DOHH2 (cell line): ENCODE data around the gene TMTC3.

Source experiments
- H3F3A ChIP-seq: fragments of 200-600 bp; sonication (generic), shearing (Covaris generic); 2 replicates; pipeline ENCODE4 v1.6.0; 2016; ENCODE audit warnings: antibody characterized with exemption, mild to moderate bottlenecking; ENCODE audit not compliant: control insufficient read depth, insufficient read depth
- H3K27ac ChIP-seq: fragments of 200-600 bp; sonication (generic); 2 replicates; pipeline ENCODE4 v1.5.1; 2014; ENCODE audit warnings: low read depth, mild to moderate bottlenecking, low read length, moderate library complexity
- H3K27me3 ChIP-seq: fragments of 200-600 bp; sonication (generic); 2 replicates; pipeline ENCODE4 v1.6.1; 2014; ENCODE audit warnings: mild to moderate bottlenecking, low read length, mixed read lengths; ENCODE audit not compliant: control insufficient read depth
- H3K36me3 ChIP-seq: fragments of 200-600 bp; sonication (generic); 2 replicates; pipeline ENCODE4 v1.6.1; 2014; ENCODE audit warnings: mild to moderate bottlenecking, low read length, moderate library complexity, mixed read lengths; ENCODE audit not compliant: control insufficient read depth
- H3K4me1 ChIP-seq: fragments of 200-600 bp; sonication (generic); 2 replicates; pipeline ENCODE4 v1.6.1; 2014; ENCODE audit warnings: mild to moderate bottlenecking, low read length, mixed read lengths; ENCODE audit not compliant: control insufficient read depth
- H3K4me2 ChIP-seq: fragments of 200-600 bp; sonication (generic); 2 replicates; pipeline ENCODE4 v1.6.0; 2014; ENCODE audit warnings: mild to moderate bottlenecking, low read length, moderate library complexity
- H3K4me3 ChIP-seq: fragments of 200-600 bp; sonication (generic); 2 replicates; pipeline ENCODE4 v1.5.1; 2014; ENCODE audit warnings: mild to moderate bottlenecking, low read length, mixed read lengths
- H3K79me2 ChIP-seq: fragments of 200-600 bp; sonication (generic); 2 replicates; pipeline ENCODE4 v1.6.1; 2014; ENCODE audit warnings: mild to moderate bottlenecking, low read length, mixed read lengths; ENCODE audit not compliant: control insufficient read depth
- H3K9me2 ChIP-seq: fragments of 200-600 bp; sonication (generic); replicated peaks from 2 replicates; pipeline ENCODE4 v1.6.1; 2014; ENCODE audit warnings: mild to moderate bottlenecking, low read length, mixed read lengths; ENCODE audit not compliant: control insufficient read depth
- H3K9me3 ChIP-seq: fragments of 200-600 bp; sonication (generic); 2 replicates; pipeline ENCODE4 v1.6.1; 2014; ENCODE audit warnings: antibody characterized with exemption, low read length, mixed read lengths; ENCODE audit not compliant: control insufficient read depth, insufficient read depth
- H4K20me1 ChIP-seq: fragments of 200-600 bp; sonication (generic); 2 replicates; pipeline ENCODE4 v1.6.0; 2014; ENCODE audit warnings: low read depth, mild to moderate bottlenecking, antibody characterized with exemption, low read length, moderate library complexity; ENCODE audit not compliant: control insufficient read depth, insufficient read depth
- CTCF ChIP-seq: fragments of 200-600 bp; sonication (generic); IDR thresholded peaks from one replicate; pipeline ENCODE4 v1.5.1; 2014; ENCODE audit warnings: antibody characterized with exemption, mild to moderate bottlenecking, low read depth, low read length; ENCODE audit not compliant: poor library complexity, severe bottlenecking
- EZH2phosphoT487 ChIP-seq: fragments of 200-600 bp; sonication (generic); IDR thresholded peaks from 2 replicates; pipeline ENCODE4 v1.6.1; 2017; ENCODE audit warnings: borderline replicate concordance, mild to moderate bottlenecking, antibody characterized with exemption, low read length, moderate library complexity, mixed read lengths

TMTC3 gene

DNA sequence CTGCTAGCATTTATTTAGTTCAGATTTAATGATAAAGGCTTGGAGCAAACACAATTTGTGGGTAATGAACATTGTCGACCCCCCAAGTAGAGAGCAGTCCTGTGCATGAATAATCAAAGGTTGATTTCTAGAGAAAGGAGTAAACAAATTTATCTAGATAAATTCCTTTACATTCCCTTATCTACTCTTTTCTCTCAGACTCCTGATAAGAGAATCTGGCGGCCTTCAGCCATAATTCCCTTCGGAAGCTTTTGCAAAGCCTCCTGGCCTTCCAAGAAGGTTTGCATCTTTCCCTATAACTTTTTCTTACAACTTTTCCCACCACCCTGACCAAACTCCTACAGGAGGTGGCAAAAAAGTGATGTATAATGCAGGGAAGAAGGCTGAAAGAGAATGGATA lies 42.1 kb downstream of the TMTC3 start:
- Histone ChIP-seq H3K9me3 (no peaks in the 10 kb centered on the region), H3K9me2 (no peaks in the 10 kb centered on the region; the same call in 1 of the 2 replicates), H3K36me3 (peaks cover 4% of the 10 kb centered on the region; the same call in 1 of the 2 replicates), H3F3A (no peaks in the 10 kb centered on the region), H3K27ac (no peak overlapping the region), H3K4me3 (no peak overlapping the region), H3K27me3 (no peaks in the 10 kb centered on the region), H3K4me2 (no peak overlapping the region), H4K20me1 (no peaks in the 10 kb centered on the region), H3K4me1 (no peaks in the 10 kb centered on the region), H3K79me2 (no peaks in the 10 kb centered on the region)
- TF ChIP-seq CTCF = no peak

DNA sequence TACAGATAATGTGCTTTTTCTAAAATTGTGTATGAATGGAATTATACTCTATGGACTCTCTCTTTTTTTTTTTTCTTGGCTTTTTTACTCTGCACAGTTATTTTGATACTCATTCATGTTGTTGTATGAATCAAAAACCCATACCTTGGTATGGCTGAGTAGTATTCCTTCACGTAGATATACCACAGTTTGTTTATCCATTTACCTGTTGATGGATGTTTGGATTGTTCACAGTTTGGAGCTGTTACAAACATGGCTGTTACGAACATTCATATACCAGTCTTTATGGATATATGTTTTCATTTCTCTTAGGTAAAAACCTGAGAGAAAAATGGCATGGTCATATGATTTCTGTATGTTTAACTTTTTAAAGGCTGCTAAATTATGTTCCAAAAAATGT lies 43.2 kb downstream of the TMTC3 start:
- H4K20me1 ChIP-seq = no peaks in the 10 kb centered on the region
- no peaks in the 10 kb centered on the region for H3F3A ChIP-seq
- no peaks in the 10 kb centered on the region; the same call in 1 of the 2 replicates for H3K9me2 ChIP-seq
- H3K36me3 ChIP-seq = no peaks in the 10 kb centered on the region; the same call in 1 of the 2 replicates
- no peaks in the 10 kb centered on the region for H3K79me2 ChIP-seq
- H3K27ac ChIP-seq = no peak overlapping the region
- H3K4me3 ChIP-seq = no peak overlapping the region
- no peaks in the 10 kb centered on the region for H3K27me3 ChIP-seq
- no peaks in the 10 kb centered on the region for H3K9me3 ChIP-seq
- no peaks in the 10 kb centered on the region for H3K4me1 ChIP-seq
- H3K4me2 ChIP-seq = no peak overlapping the region
- no peak for TF ChIP-seq EZH2phosphoT487

DNA sequence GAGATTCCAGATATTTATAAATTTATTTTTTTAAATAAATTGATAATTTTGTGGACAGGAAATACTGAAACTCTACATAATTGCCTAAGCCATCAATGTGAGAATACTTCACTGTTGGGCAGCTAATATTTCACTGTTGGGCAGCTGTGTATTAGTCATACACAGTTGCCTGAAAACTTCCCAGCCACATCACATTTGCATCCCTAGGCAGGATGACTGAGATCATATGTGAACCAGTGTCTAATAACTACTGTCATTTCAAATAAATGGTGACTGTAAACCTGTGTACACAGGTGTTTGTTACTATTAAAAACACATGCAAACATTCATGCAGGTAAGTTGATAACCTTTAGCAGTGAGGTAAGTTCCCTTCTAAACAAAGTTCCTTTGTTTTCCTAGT lies 43.9 kb downstream of the TMTC3 start:
- no peaks in the 10 kb centered on the region for H3K9me3 ChIP-seq
- H3K27ac ChIP-seq = no peak overlapping the region
- TF ChIP-seq EZH2phosphoT487 (no peak), CTCF (no peak)
- no peaks in the 10 kb centered on the region for H3F3A ChIP-seq
- H3K27me3 ChIP-seq = no peaks in the 10 kb centered on the region
- no peaks in the 10 kb centered on the region for H3K4me1 ChIP-seq
- no peak overlapping the region for H3K4me3 ChIP-seq
- no peaks in the 10 kb centered on the region; the same call in 1 of the 2 replicates for H3K9me2 ChIP-seq
- H3K36me3 ChIP-seq = no peaks in the 10 kb centered on the region; the same call in 1 of the 2 replicates
- no peaks in the 10 kb centered on the region for H3K79me2 ChIP-seq
- no peak overlapping the region for H3K4me2 ChIP-seq
- H4K20me1 ChIP-seq = no peaks in the 10 kb centered on the region

- H3K9me3 ChIP-seq = no peaks in the 10 kb centered on the region
These were observed 45.5 kb downstream of the TMTC3 start for GRCh38 chr12:88187571-88187970.

More at GRCh38 chr12:88187571-88187970, 45.5 kb downstream of the TMTC3 start:
- H3K4me3 ChIP-seq = no peak overlapping the region
- no peaks in the 10 kb centered on the region for H3K27me3 ChIP-seq
- no peaks in the 10 kb centered on the region for H3K4me1 ChIP-seq
- no peaks in the 10 kb centered on the region for H3F3A ChIP-seq
- no peak for TF ChIP-seq CTCF
- TF ChIP-seq EZH2phosphoT487 = no peak
- no peaks in the 10 kb centered on the region; the same call in 1 of the 2 replicates for H3K9me2 ChIP-seq
- no peaks in the 10 kb centered on the region for H4K20me1 ChIP-seq
- no peak overlapping the region for H3K27ac ChIP-seq
- no peaks in the 10 kb centered on the region for H3K79me2 ChIP-seq
- no peak overlapping the region for H3K4me2 ChIP-seq
- H3K36me3 ChIP-seq = peaks cover 3% of the 10 kb centered on the region; the same call in 1 of the 2 replicates
